ENCODE data around the gene RASGEF1C. TPM values are rescaled to one million over a fixed set of nuclear protein-coding genes. Genes with fewer than 3 reads are reported as not detected.

Gene RASGEF1C
- total and polyA plus RNA-seq, 2 of the 13 experiments (the other 11 are each of a cell fraction or from before 2014, with no cell fraction given), result not detected

DNA sequence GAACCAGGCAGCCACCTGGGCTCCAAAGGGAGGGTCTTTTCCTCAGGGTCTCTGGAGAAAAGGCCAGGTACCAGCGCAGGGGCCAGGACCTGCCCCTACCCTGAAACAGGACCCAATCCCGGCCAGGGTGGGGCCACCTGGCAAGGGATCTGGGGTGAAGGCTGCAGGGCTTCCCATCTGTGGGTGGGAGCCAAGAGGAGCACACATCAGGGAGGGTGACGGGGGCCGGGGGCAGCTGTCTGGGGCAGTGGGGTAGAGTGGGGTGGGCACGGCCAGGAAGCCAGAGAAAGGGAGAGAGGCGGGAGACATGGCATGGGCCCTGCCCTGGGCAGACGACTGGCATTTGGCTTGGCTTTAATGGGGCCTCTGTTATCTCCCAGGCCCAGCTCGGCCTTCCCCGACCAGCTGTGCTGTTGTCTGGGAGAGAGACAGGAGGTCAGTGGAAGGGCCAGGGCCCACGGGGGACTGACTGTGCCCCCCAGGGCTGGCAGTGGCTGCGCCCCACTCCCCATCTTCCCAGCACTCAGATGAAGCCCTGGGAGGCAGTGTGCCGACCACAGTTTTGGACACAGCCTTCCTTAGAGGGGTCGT, 80.2 kb downstream of the RASGEF1C start:
- no peak for ATAC-seq
- DNase-seq (ENCODE audit: low spot score), result no peak
- intact Hi-C loops (cut with micrococcal nuclease; ENCODE audit: unreplicated experiment), result loop anchor here (10.0 kb wide), 2 partner anchors 76 to 196 kb away; partner anchors contain the start of gene RASGEF1C
- POLR2A ChIA-PET, result no interaction called here
- Histone ChIP-seq H3K4me3 (replicated peaks in 1 of 3; ENCODE audit: insufficient read depth in 1 of 3, low read depth in 2 of 3, low read length in 3 of 3) (no peak overlapping the region), H3K4me2 (ENCODE audit: low read depth, low read length) (no peak overlapping the region), H3K36me3 (replicated peaks in 1 of 2; ENCODE audit: control insufficient read depth in 1 of 2, insufficient read depth in 2 of 2, low read length in 2 of 2) (no peaks in the 10 kb centered on the region), H3K27ac (ENCODE audit: extremely low read length, insufficient read depth, low read length) (no peak overlapping the region), H3K4me1 (ENCODE audit: insufficient read depth, low read length) (no peaks in the 10 kb centered on the region), H2AFZ (ENCODE audit: low read length) (no peak overlapping the region), H3K9ac (ENCODE audit: insufficient read depth, low read depth, low read length) (no peak overlapping the region), H3K27me3 (ENCODE audit: control insufficient read depth in 1 of 2, insufficient read depth in 2 of 2, low read length in 2 of 2) (peaks cover 10 to 68% of the 10 kb centered on the region in 2 experiments), H3K79me2 (ENCODE audit: insufficient read depth, low read length) (no peaks in the 10 kb centered on the region), H4K20me1 (ENCODE audit: insufficient read depth, low read length) (no peaks in the 10 kb centered on the region), H3K9me3 (ENCODE audit: low read length) (no peaks in the 10 kb centered on the region)
- WGBS (ENCODE audit: low lambda C conversion rate), result 4% methylated on average over 9 of the region's 13 CpGs
- CTCF ChIA-PET (ENCODE audit: low intra/inter-chr PET ratio, low total read pairs), result no interaction called here
- no peak for FAIRE-seq
- in situ Hi-C loops (cut with HindIII; ENCODE audit: extremely low pct_ligation_motif_present, low pct_unique_long_range_greater_than_20kb), result no loop called here
- no TSS peak for BruUV-seq (replicated peaks)
- TF ChIP-seq, protein P1, sequence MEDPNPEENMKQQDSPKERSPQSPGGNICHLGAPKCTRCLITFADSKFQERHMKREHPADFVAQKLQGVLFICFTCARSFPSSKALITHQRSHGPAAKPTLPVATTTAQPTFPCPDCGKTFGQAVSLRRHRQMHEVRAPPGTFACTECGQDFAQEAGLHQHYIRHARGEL (CRISPR knock-in tag; IDR thresholded peaks at IDR 0.05), result no peak
- TF ChIP-seq BCL6 (CRISPR knock-in tag; IDR thresholded peaks at IDR 0.05) (no peak), NFRKB (IDR thresholded peaks at IDR 0.05) (no peak), ZNF543 (CRISPR knock-in tag; IDR thresholded peaks at IDR 0.05) (no peak), ELF4 (CRISPR knock-in tag; IDR thresholded peaks at IDR 0.05; ENCODE audit: borderline replicate concordance) (no peak), GABPB1 (CRISPR knock-in tag; IDR thresholded peaks at IDR 0.05) (no peak), AHR (CRISPR knock-in tag; IDR thresholded peaks at IDR 0.05) (no peak), PRMT3 (CRISPR knock-in tag; IDR thresholded peaks at IDR 0.05; ENCODE audit: borderline replicate concordance, low read depth) (no peak), MAZ (IDR thresholded peaks at IDR 0.05; ENCODE audit: borderline replicate concordance, low read depth, low read length) (no peak), MAZ (CRISPR knock-in tag; IDR thresholded peaks at IDR 0.05; ENCODE audit: low read depth) (no peak), ZNF24 (IDR thresholded peaks at IDR 0.05) (no peak), HNRNPLL (IDR thresholded peaks at IDR 0.05; ENCODE audit: low read depth, low read length, poor library complexity, severe bottlenecking) (no peak)
- TF ChIP-seq, protein P2, sequence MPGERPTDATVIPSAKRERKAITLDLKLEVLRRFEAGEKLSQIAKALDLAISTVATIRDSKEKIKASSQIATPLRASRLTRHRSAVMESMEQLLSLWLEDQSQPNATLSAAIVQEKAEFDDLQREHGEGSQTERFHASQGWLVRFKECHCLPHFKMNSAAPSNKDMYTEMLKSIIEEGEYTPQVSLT (CRISPR knock-in tag; IDR thresholded peaks at IDR 0.05; ENCODE audit: borderline replicate concordance, low read depth), result no peak
- TF ChIP-seq, protein P3, sequence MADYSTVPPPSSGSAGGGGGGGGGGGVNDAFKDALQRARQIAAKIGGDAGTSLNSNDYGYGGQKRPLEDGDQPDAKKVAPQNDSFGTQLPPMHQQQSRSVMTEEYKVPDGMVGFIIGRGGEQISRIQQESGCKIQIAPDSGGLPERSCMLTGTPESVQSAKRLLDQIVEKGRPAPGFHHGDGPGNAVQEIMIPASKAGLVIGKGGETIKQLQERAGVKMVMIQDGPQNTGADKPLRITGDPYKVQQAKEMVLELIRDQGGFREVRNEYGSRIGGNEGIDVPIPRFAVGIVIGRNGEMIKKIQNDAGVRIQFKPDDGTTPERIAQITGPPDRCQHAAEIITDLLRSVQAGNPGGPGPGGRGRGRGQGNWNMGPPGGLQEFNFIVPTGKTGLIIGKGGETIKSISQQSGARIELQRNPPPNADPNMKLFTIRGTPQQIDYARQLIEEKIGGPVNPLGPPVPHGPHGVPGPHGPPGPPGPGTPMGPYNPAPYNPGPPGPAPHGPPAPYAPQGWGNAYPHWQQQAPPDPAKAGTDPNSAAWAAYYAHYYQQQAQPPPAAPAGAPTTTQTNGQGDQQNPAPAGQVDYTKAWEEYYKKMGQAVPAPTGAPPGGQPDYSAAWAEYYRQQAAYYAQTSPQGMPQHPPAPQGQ (CRISPR knock-in tag; IDR thresholded peaks at IDR 0.05; ENCODE audit: borderline replicate concordance), result no peak
- TF ChIP-seq, protein P4, sequence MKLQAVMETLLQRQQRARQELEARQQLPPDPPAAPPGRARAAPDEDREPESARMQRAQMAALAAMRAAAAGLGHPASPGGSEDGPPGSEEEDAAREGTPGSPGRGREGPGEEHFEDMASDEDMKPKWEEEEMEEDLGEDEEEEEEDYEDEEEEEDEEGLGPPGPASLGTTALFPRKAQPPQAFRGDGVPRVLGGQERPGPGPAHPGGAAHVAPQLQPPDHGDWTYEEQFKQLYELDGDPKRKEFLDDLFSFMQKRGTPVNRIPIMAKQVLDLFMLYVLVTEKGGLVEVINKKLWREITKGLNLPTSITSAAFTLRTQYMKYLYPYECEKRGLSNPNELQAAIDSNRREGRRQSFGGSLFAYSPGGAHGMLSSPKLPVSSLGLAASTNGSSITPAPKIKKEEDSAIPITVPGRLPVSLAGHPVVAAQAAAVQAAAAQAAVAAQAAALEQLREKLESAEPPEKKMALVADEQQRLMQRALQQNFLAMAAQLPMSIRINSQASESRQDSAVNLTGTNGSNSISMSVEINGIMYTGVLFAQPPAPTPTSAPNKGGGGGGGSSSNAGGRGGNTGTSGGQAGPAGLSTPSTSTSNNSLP (IDR thresholded peaks at IDR 0.05; ENCODE audit: low read depth, low read length), result no peak
- TF ChIP-seq, protein P5, sequence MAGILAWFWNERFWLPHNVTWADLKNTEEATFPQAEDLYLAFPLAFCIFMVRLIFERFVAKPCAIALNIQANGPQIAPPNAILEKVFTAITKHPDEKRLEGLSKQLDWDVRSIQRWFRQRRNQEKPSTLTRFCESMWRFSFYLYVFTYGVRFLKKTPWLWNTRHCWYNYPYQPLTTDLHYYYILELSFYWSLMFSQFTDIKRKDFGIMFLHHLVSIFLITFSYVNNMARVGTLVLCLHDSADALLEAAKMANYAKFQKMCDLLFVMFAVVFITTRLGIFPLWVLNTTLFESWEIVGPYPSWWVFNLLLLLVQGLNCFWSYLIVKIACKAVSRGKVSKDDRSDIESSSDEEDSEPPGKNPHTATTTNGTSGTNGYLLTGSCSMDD (CRISPR knock-in tag; IDR thresholded peaks at IDR 0.05), result no peak
- TF ChIP-seq, protein P6, sequence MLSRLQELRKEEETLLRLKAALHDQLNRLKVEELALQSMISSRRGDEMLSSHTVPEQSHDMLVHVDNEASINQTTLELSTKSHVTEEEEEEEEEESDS (CRISPR knock-in tag; IDR thresholded peaks at IDR 0.05; ENCODE audit: borderline replicate concordance), result no peak
- TF ChIP-seq, protein P7, sequence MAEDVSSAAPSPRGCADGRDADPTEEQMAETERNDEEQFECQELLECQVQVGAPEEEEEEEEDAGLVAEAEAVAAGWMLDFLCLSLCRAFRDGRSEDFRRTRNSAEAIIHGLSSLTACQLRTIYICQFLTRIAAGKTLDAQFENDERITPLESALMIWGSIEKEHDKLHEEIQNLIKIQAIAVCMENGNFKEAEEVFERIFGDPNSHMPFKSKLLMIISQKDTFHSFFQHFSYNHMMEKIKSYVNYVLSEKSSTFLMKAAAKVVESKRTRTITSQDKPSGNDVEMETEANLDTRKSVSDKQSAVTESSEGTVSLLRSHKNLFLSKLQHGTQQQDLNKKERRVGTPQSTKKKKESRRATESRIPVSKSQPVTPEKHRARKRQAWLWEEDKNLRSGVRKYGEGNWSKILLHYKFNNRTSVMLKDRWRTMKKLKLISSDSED (CRISPR knock-in tag; IDR thresholded peaks at IDR 0.05), result no peak
